SHP77 treated with DMSO at 0.1 percent for 48 hours (cell line): ENCODE measurements around the gene PSD2.
A peak's percentile ranks its signal among the peaks of the same experiment; 100 is the strongest.

Experiments used
- DNase-seq: peaks from one replicate; lab custom pipeline; 2025; lab: John Stamatoyannopoulos, UW

The PSD2 gene

GRCh38 chr5:139795074-139796001 is at the start of gene PSD2:
Gene PSD2 (plus strand): TSS chr5:139795808. CDS start chr5:139809441, 13,633 bp downstream.
- no peak for DNase-seq

- DNase-seq: no peak
These were observed 48.7 kb upstream of the PSD2 start for GRCh38 chr5:139746691-139747582.

DNA sequence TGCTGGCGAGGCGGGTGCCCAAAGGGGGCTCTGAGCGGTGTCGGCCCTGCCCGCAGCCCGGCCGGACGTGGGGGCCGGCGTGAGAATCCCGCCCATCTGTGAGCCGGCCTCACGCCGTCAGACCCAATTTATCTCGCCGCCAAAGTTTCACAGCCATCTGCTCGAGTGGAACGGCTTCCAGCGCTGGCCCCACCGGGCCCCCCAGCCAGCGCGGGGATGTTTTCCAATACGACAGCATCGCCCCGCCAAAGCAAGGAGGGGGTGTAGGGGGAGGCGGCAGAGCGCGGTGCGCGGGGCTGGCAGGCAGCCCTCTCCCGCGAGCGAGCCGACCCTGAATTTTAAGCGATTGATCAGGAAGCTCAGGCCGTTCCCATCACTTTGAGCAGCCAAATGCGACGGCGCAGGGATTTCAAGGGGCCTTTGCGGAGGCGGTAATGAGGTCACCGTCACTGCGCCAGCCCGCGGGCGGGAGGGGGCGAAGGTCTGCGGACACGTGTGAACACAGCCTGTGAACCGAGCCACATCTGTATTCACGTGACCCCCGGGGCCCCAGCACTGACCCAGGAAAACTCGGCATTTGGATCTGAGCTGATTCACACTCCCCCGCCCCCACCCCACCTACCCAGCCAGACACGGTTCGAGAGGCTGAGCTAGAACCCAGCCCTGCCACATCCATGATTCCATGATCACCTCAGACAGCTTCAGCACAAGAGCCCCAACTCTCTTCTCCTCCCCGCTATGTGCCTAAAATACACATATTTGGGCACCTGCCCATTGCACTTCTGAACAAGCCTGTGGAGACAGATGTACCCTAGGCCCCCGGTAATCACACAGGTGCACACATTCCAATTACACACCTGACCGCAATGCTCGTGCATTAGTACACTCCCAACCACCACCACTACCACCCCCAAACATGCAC is 47.8 kb upstream of the PSD2 start:
- DNase-seq: no peak

GRCh38 chr5:139748505-139748826 is 47.1 kb upstream of the PSD2 start:
- no peak for DNase-seq

GRCh38 chr5:139749242-139749641 is 46.4 kb upstream of the PSD2 start:
- no peak for DNase-seq

- no peak for DNase-seq
These were observed 44.4 kb upstream of the PSD2 start for GRCh38 chr5:139751236-139751635.

DNA sequence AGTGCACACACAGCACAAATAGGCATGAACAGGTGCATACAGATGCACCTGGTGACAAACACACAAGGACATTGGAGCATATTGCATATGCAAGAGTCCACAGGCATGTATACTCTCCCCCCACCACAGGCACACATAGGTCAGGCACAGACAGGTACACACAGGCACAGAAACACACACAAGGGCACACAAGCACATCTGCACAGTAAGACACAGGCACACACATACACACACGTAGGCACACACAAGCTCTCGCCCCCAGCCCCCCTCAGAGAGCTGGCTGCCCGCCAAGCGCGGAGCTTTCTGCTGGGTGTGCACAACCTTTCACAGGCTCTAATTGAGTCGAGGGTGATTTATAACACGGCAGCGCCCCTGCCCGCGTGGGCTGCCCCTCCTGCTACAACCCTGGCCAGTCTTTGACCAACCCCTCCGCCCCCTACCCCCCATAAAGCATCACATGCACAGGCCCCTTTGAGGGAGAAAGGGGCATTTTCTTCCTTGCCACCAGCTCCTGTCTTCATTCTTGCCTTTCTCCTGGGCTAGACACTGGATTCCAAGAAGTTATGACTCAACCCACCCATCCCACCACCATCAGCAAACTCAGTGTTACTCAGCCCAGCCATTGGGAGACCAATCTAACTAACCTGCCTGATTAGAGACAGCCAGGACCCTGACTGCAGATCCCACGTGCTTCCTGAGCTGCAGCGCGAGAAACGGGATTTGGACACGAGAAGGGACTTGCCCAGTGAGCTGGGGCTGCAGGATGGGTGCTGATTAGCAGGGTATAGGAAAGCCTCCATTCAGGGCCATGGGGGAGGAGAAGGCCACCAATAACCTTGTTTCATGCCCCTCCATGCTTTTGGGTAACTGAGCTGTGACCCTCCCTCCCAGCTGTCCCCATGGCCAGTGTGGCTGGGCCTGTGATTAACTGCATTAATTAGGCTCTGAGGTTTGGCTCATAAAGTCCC is 42.8 kb upstream of the PSD2 start:
- DNase-seq: peak; percentile 36

- DNase-seq: no peak
These were observed 39.5 kb upstream of the PSD2 start for GRCh38 chr5:139755892-139756671.

GRCh38 chr5:139756971-139757370 is 38.6 kb upstream of the PSD2 start:
- no peak for DNase-seq

DNA sequence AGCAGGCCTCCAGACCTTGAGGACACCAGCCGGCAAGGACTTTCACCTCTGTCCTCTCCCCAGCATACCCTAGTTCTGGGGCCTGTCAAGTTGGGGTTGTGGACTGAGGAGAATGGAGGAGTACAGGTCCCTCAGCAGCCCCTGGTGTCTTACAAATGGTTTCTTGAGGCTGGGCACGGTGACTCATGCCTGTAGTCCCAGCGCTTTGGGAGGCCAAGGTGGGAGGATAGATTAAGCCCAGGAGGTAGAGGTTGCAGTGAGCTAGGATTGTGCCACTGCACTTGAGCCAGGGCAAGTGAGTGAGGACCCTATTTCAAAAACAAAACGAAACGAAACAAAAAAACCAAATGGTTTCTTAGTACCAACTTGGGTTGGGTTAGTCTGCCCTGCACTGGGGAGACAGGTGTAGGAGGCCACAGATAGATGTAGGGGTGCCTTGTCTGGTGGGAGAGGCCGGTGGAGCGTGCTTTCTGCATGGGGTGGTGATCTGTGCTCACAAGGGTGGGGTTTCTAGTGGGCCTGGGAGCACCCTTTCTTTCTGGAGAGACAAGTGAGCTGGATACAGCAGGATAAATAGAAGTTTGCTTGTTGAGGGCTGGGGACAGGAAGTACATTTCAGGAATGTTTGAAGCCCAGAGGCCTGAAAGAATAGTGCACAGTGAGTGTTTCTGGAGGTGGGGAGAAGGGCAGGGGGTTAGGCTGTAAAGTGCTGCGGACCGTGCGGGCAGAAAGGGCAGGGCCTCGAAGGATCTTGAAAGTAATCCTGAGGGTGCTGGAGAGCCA is 37.7 kb upstream of the PSD2 start:
- DNase-seq: no peak

- DNase-seq: no peak
These were observed 37.0 kb upstream of the PSD2 start for GRCh38 chr5:139758510-139759075.

- no peak for DNase-seq
These were observed 36.3 kb upstream of the PSD2 start for GRCh38 chr5:139759219-139759721.

DNA sequence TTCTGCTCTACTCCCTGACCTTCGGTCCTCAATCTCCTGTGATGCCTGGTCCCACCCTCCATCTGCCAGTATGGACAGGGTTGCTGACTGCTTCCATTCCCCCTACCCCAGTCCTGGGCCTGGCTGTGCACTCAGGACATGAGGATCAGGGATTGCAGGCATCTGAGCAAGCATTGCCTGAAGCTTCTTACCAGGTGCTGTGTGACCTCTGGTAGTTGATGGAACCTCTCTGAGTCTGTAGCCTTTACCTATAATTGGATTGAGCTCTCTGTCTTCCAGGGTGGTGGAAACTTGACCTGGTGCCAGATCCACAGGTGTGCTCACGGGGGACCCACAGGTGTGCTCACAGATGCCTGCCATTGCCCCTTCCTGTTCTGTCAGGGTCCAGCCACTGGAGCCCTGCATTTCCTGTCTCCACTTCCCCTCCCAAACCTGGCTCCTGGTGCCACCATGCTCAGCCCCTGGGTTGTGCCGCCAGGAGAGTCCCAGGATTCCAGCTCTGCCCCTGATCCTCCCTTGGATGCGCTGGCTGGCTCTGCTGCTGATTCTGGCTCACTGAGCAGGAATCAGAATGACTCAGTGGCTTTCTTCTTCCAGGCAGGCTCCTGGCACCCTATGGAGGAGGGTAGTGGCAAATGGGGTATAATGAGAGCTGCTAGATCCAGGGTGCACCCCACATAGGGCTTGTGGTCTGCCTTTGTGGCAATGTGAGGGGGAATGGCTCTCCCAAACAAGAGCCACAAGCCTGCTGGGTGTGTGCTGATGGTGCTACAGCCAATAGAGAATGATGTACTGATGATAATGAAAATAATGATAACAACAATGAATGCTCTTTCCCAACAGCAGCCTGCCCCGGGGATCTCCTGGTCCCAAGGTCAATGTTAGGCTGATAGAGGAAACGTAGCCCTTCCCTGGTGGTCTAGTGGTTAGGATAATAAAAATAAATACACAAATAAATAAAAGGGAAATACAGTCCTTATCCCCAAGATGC is 35.2 kb upstream of the PSD2 start:
- no peak for DNase-seq

DNA sequence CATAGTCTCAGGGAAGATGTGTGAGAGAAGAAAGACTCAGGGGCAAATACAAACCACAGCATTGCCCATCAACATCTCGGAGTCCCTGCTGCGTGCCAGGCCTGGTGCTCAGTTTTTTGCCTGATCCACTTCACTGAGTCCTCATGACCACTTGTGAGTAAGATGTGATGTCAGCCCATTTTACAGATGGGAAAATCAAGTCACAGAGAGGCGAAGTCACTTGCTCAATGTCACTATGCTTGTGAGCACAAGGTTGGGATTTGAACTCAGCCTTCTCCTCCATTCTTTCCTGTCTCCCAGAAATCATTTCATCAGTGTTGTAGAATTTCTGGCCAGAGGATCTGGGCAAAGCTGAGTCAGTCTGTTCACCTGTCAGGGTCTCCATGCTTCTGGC is 34.6 kb upstream of the PSD2 start:
- no peak for DNase-seq

GRCh38 chr5:139761501-139761900 is 34.1 kb upstream of the PSD2 start:
- DNase-seq: no peak

DNA sequence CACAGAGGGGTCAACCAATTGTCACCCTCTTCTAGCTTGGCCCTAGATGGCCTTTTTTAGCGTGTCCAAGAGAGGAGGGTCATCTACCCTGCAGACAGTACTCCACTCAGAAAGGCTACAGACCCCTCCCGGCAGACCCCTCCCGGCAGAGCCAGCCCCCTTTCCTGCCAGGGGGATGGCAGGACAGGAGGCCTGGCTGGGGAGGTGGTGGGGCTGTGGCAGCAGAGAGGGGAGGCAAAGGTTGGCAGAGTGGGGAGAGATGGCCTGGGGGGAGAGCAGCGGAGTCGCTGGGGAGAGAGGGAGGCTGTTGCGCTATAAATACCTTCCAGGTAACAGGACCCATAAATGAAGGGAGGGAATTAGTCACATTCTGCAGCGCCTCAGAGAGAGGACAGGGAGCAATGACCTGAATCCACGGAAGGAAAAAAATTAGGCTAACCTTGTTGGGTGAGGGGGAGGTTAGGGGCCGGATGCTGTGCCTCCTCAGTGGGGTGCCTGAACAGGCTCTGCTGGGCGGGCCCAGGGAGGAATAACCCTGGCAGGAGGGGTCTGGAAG is 32.9 kb upstream of the PSD2 start:
- DNase-seq: no peak
